GM12875 (cell line): ENCODE measurements around the gene HDAC4.

Experiments used
- H3K4me3 ChIP-seq: one replicate; pipeline ENCODE4 v1.5.1; 2011; ENCODE audit warnings: low read depth, low read length, control low read depth
- CTCF ChIP-seq: IDR thresholded peaks from 2 replicates; pipeline ENCODE4 v1.5.1; 2011; ENCODE audit warnings: low read depth, mild to moderate bottlenecking, control low read depth, inconsistent platforms, low read length, moderate library complexity, borderline replicate concordance; ENCODE audit not compliant: insufficient read depth

The HDAC4 gene

GRCh38 chr2:239181903-239182581 lies 218.8 kb downstream of the HDAC4 start:
- H3K4me3 ChIP-seq, result no peak overlapping the region
- TF ChIP-seq CTCF, result no peak

GRCh38 chr2:239181074-239181902 lies 219.5 kb downstream of the HDAC4 start:
- H3K4me3 ChIP-seq, result no peak overlapping the region
- TF ChIP-seq CTCF, result no peak

- no peak for TF ChIP-seq CTCF
- no peak overlapping the region for H3K4me3 ChIP-seq
Observed at GRCh38 chr2:239180526-239181073, 220.2 kb downstream of the HDAC4 start.

GRCh38 chr2:239179851-239180371 lies 220.9 kb downstream of the HDAC4 start:
- TF ChIP-seq CTCF, result no peak
- H3K4me3 ChIP-seq, result no peak overlapping the region

- H3K4me3 ChIP-seq, result no peak overlapping the region
- no peak for TF ChIP-seq CTCF
Observed at GRCh38 chr2:239178954-239179353, 221.9 kb downstream of the HDAC4 start.

- no peak for TF ChIP-seq CTCF
Observed at GRCh38 chr2:239178484-239178883, 222.3 kb downstream of the HDAC4 start.

More at GRCh38 chr2:239178484-239178883, 222.3 kb downstream of the HDAC4 start:
- no peak overlapping the region for H3K4me3 ChIP-seq
